Cardiac muscle cell (in vitro differentiated cells and primary cell): ENCODE data around the gene SF3B1. TPM values are rescaled to one million over a fixed set of nuclear protein-coding genes. Genes with fewer than 3 reads are reported as not detected.
"Not testable (repeated sequence)": the region's sequence is repeated elsewhere in the genome, so short reads cannot be mapped to it uniquely, and the experiment has no call there.

Experiments
- DNase-seq, 2 donors: peaks; one replicate each; pipeline versions ENCODE4 v3.0.0 to v3.0.0-alpha.2; 2010 to 2017; ENCODE audit warnings: low read depth in 1 of 2, low spot score in 1 of 2
- H3K27ac ChIP-seq: fragments of 200-600 bp; sonication (generic); 2 replicates; pipeline ENCODE4 v1.5.1; 2016
- H3K27me3 ChIP-seq: fragments of 200-600 bp; sonication (generic); 2 replicates; pipeline ENCODE4 v1.6.0; 2016; ENCODE audit warnings: control low read depth
- H3K36me3 ChIP-seq: fragments of 200-600 bp; sonication (generic); 2 replicates; pipeline ENCODE4 v1.5.1; 2016; ENCODE audit warnings: control low read depth
- H3K4me1 ChIP-seq: fragments of 200-600 bp; sonication (generic); 2 replicates; pipeline ENCODE4 v1.8.1; 2017; ENCODE audit warnings: low read depth, mild to moderate bottlenecking, mixed run types
- H3K4me3 ChIP-seq: fragments of 200-600 bp; sonication (generic); 2 replicates; pipeline ENCODE4 v1.5.1; 2016; ENCODE audit warnings: mild to moderate bottlenecking
- H3K9me3 ChIP-seq: fragments of 200-600 bp; sonication (generic); 2 replicates; pipeline ENCODE4 v1.5.1; 2017; ENCODE audit warnings: low read depth, mild to moderate bottlenecking, control low read depth
- CTCF ChIP-seq: IDR thresholded peaks from 2 replicates; pipeline ENCODE4 v1.5.1; 2012; ENCODE audit warnings: low read depth, mild to moderate bottlenecking, low read length
- polyA plus RNA-seq: library from polyadenylated mRNA; unstranded; fragments of >200 nt; fragmentation: Nextera tagmentation; extraction: Ambion mirVana; gene quantifications from 2 replicates; pipeline ENCODE4 v1.2.1, GENCODE V29; 2016
- total RNA-seq: library from RNA; depleted of rRNA; stranded (reverse); fragments of >200 nt; gene quantifications from 2 replicates; pipeline ENCODE4 v1.2.3, GENCODE V29; 2016

SF3B1 gene
- total and polyA plus RNA-seq, 2 experiments from 2014 or later: 218 to 463 TPM

GRCh38 chr2:197353393-197354168 lies 81.2 kb downstream of the SF3B1 start:
- no peak for TF ChIP-seq CTCF
- no peak overlapping the region for H3K27ac ChIP-seq
- DNase-seq: no peak
- H3K36me3 ChIP-seq: no peaks in the 10 kb centered on the region
- H3K27me3 ChIP-seq: no peaks in the 10 kb centered on the region
- H3K4me3 ChIP-seq: no peak overlapping the region
- no peaks in the 10 kb centered on the region for H3K4me1 ChIP-seq
- H3K9me3 ChIP-seq: no peaks in the 10 kb centered on the region

- Histone ChIP-seq H3K36me3 (no peaks in the 10 kb centered on the region), H3K4me1 (no peaks in the 10 kb centered on the region), H3K4me3 (no peak overlapping the region), H3K9me3 (no peaks in the 10 kb centered on the region), H3K27ac (no peak overlapping the region), H3K27me3 (no peaks in the 10 kb centered on the region)
- TF ChIP-seq CTCF: no peak
- no peak for DNase-seq
Measured at GRCh38 chr2:197349699-197350098, 85.1 kb downstream of the SF3B1 start.

DNA sequence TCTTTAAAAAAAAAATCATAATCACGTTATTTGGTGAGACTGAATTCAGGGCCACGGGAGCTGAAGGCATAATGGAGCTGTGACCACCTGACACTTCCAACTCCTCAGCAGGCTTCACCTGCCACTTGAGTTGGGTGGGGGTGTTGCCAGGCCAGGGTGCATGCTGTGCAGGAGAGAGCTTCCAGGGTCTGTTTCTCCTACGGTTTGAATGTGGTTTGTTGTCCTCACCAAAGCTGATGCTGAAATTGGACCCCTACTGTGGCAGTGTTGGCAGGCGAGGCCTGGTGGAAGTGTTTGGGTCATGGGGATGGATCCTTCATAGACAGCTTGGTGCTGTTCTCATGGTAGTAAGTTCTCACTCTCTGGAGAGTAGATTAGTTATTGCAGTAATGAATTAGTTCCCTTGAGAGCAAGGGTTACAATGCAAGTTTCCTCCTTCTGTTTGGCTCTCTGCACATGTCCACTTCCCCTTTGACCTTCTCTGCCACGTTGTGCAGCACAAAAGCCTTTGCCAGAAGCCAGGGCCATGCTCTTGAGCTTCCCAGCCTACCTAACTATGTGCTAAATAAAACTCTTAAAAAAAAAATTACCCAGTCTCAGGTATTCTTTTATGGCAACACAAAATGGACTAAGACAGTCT lies 86.0 kb downstream of the SF3B1 start:
- Histone ChIP-seq H3K4me1 (no peaks in the 10 kb centered on the region), H3K4me3 (no peak overlapping the region), H3K9me3 (no peaks in the 10 kb centered on the region), H3K27ac (no peak overlapping the region), H3K36me3 (no peaks in the 10 kb centered on the region), H3K27me3 (no peaks in the 10 kb centered on the region)
- no peak for DNase-seq
- no peak for TF ChIP-seq CTCF

GRCh38 chr2:197345846-197346370 lies 88.9 kb downstream of the SF3B1 start:
- no peak overlapping the region for H3K4me3 ChIP-seq
- DNase-seq: no peak
- H3K27ac ChIP-seq: no peak overlapping the region
- no peaks in the 10 kb centered on the region for H3K9me3 ChIP-seq
- no peaks in the 10 kb centered on the region for H3K4me1 ChIP-seq
- TF ChIP-seq CTCF: no peak
- H3K36me3 ChIP-seq: no peaks in the 10 kb centered on the region
- H3K27me3 ChIP-seq: no peaks in the 10 kb centered on the region

GRCh38 chr2:197343968-197344367 lies 90.9 kb downstream of the SF3B1 start:
- not testable (repeated sequence) for H3K27me3 ChIP-seq, H3K9me3 ChIP-seq, H3K4me3 ChIP-seq, H3K4me1 ChIP-seq, H3K27ac ChIP-seq, H3K36me3 ChIP-seq
- DNase-seq: peak in 1 of 2 donors; percentile 28

GRCh38 chr2:197340591-197340990 lies 94.2 kb downstream of the SF3B1 start:
- Histone ChIP-seq H3K9me3 (no peaks in the 10 kb centered on the region), H3K27ac (no peak overlapping the region), H3K4me1 (no peaks in the 10 kb centered on the region), H3K36me3 (no peaks in the 10 kb centered on the region), H3K4me3 (no peak overlapping the region), H3K27me3 (no peaks in the 10 kb centered on the region)
- TF ChIP-seq CTCF: no peak
- no peak for DNase-seq
